GM19372 (cell line): ENCODE results near the gene PC.
A peak's percentile ranks its signal among the peaks of the same experiment; 100 is the strongest.
"Not testable (repeated sequence)": the region's sequence is repeated elsewhere in the genome, so short reads cannot be mapped to it uniquely, and the experiment has no call there.

ENCODE experiments used
- ATAC-seq: cut with Tn5 transposase; IDR thresholded peaks from one replicate; pipeline ENCODE4 v1.9.1; 2021; ENCODE audit warnings: mild to moderate bottlenecking, low read depth, moderate library complexity; ENCODE audit not compliant: unreplicated experiment

PC gene

GRCh38 chr11:66847461-66848232 lies 110.5 kb downstream of the PC start:
- ATAC-seq = no peak

- ATAC-seq = no peak
Observed at GRCh38 chr11:66846671-66847091, 111.5 kb downstream of the PC start.

GRCh38 chr11:66845876-66846212 lies 112.3 kb downstream of the PC start:
- ATAC-seq = no peak

GRCh38 chr11:66845143-66845875 lies 112.9 kb downstream of the PC start:
- ATAC-seq = no peak

GRCh38 chr11:66844496-66845142 lies 113.6 kb downstream of the PC start:
- no peak for ATAC-seq

- ATAC-seq = no peak
Observed at GRCh38 chr11:66843776-66844495, 114.2 kb downstream of the PC start.

- ATAC-seq = peak; percentile 88
Observed at GRCh38 chr11:66842896-66843775, 115.0 kb downstream of the PC start, which contains the start of gene RCE1. Gene RCE1 (plus strand): TSS chr11:66843441. CDS start chr11:66843456, 15 bp downstream.

- ATAC-seq = no peak
Observed at GRCh38 chr11:66842501-66842895, 115.7 kb downstream of the PC start.

- no peak for ATAC-seq
Observed at GRCh38 chr11:66841861-66842260, 116.3 kb downstream of the PC start.

- ATAC-seq = no peak
Observed at GRCh38 chr11:66840317-66841091, 117.7 kb downstream of the PC start.

GRCh38 chr11:66835768-66836405 lies 122.3 kb downstream of the PC start:
- ATAC-seq = no peak

GRCh38 chr11:66834943-66835342 lies 123.2 kb downstream of the PC start:
- no peak for ATAC-seq

- ATAC-seq = no peak
Observed at GRCh38 chr11:66834539-66834845, 123.7 kb downstream of the PC start.

- not testable (repeated sequence) for ATAC-seq
Observed at GRCh38 chr11:66824573-66824972, 133.6 kb downstream of the PC start.

GRCh38 chr11:66823700-66824099 lies 134.5 kb downstream of the PC start:
- ATAC-seq = no peak

- no peak for ATAC-seq
Observed at GRCh38 chr11:66820901-66821300, 137.3 kb downstream of the PC start.

GRCh38 chr11:66820381-66820780 lies 137.8 kb downstream of the PC start:
- no peak for ATAC-seq

GRCh38 chr11:66818231-66818955 lies 139.8 kb downstream of the PC start:
- no peak for ATAC-seq
